ENCODE measurements around the gene FYN.

FYN gene

GRCh38 chr6:111805511-111806164, 67.6 kb downstream of the FYN start:
- DNase-seq (ENCODE audit: low read depth) = peak; percentile 77
- H3K4me3 ChIP-seq (ENCODE audit: low read depth, low read length) = no peak overlapping the region
- TF ChIP-seq CTCF (conservative IDR thresholded peaks at IDR 0.05; ENCODE audit: low read depth, low read length) = no peak

GRCh38 chr6:111804627-111805235, 68.5 kb downstream of the FYN start:
- TF ChIP-seq CTCF (conservative IDR thresholded peaks at IDR 0.05; ENCODE audit: low read depth, low read length) = peak; percentile 53
- no peak overlapping the region for H3K4me3 ChIP-seq (ENCODE audit: low read depth, low read length)
- peak; percentile 98 for DNase-seq (ENCODE audit: low read depth)

GRCh38 chr6:111803804-111804203, 69.4 kb downstream of the FYN start:
- TF ChIP-seq CTCF (conservative IDR thresholded peaks at IDR 0.05; ENCODE audit: low read depth, low read length) = no peak
- no peak overlapping the region for H3K4me3 ChIP-seq (ENCODE audit: low read depth, low read length)
- DNase-seq (ENCODE audit: low read depth) = peak; percentile 80

GRCh38 chr6:111803371-111803770, 69.9 kb downstream of the FYN start:
- no peak for DNase-seq (ENCODE audit: low read depth)
- H3K4me3 ChIP-seq (ENCODE audit: low read depth, low read length) = no peak overlapping the region
- no peak for TF ChIP-seq CTCF (conservative IDR thresholded peaks at IDR 0.05; ENCODE audit: low read depth, low read length)

GRCh38 chr6:111802720-111803330, 70.4 kb downstream of the FYN start:
- DNase-seq (ENCODE audit: low read depth) = no peak
- H3K4me3 ChIP-seq (ENCODE audit: low read depth, low read length) = no peak overlapping the region
- no peak for TF ChIP-seq CTCF (conservative IDR thresholded peaks at IDR 0.05; ENCODE audit: low read depth, low read length)

GRCh38 chr6:111802015-111802414, 71.2 kb downstream of the FYN start:
- DNase-seq (ENCODE audit: low read depth) = no peak
- H3K4me3 ChIP-seq (ENCODE audit: low read depth, low read length) = no peak overlapping the region
- no peak for TF ChIP-seq CTCF (conservative IDR thresholded peaks at IDR 0.05; ENCODE audit: low read depth, low read length)

Measured in choroid plexus epithelial cell (primary cell).